Measurements from ENCODE around the gene PKD1L1. TPM values are rescaled to one million over a fixed set of nuclear protein-coding genes. Genes with fewer than 3 reads are reported as not detected.
A peak's percentile ranks its signal among the peaks of the same experiment; 100 is the strongest.

The PKD1L1 gene
- total and polyA plus RNA-seq, 2 experiments from 2014 or later = 0.15 to 0.54 TPM

DNA sequence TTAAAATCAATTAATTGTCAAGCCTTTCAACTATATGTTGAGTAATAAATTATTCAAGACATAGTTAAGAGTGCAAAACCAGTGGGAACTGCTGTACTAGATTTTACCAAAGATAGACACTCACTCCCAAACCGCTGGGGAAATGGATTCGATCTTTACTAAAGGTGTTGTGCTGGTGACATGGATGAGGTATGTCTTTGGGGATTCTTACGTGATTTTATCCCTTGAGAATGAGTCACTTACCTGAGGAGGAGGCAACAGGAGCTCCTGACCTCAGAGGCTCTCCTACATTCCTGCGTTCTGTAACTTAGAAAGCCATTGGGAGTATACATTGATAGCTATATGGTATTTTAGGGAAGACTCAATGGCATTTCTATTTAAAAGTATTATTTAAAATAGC is 165.5 kb downstream of the PKD1L1 start:
- Histone ChIP-seq H3K36me3 (no peaks in the 10 kb centered on the region), H3K27ac (no peak overlapping the region), H3K9me3 (ENCODE audit: low read depth) (no peaks in the 10 kb centered on the region), H3K27me3 (no peaks in the 10 kb centered on the region), H3K4me1 (ENCODE audit: low read depth) (no peaks in the 10 kb centered on the region), H3K4me3 (no peak overlapping the region)
- no peak for DNase-seq (ENCODE audit: low read depth in 1 of 2, low spot score in 1 of 2)
- TF ChIP-seq CTCF (IDR thresholded peaks at IDR 0.05; ENCODE audit: low read depth, low read length) = no peak

DNA sequence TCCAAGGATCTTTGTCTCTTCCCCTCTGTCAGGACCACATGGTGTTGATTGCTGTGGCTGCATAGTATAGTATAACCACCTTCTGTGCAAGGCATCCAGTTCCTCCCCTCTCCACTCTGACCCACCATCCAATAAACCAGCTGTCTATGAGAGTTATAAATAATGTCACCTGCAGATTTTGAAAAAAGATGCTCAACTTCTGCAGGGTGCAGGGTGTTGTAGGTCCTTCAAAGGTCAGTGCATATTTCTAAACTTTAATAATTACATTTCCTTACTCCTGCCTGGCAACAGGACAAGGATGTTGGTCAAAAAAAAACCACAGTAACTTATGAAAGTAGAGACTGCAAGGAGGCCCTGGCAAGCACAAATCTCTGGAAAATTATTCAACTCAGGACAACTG is 166.2 kb downstream of the PKD1L1 start:
- no peaks in the 10 kb centered on the region for H3K4me1 ChIP-seq (ENCODE audit: low read depth)
- peak in 1 of 2 donors; percentile 66 for DNase-seq (ENCODE audit: low read depth in 1 of 2, low spot score in 1 of 2)
- H3K4me3 ChIP-seq = no peak overlapping the region
- H3K27me3 ChIP-seq = no peaks in the 10 kb centered on the region
- no peak for TF ChIP-seq CTCF (IDR thresholded peaks at IDR 0.05; ENCODE audit: low read depth, low read length)
- H3K36me3 ChIP-seq = no peaks in the 10 kb centered on the region
- no peak overlapping the region for H3K27ac ChIP-seq
- no peaks in the 10 kb centered on the region for H3K9me3 ChIP-seq (ENCODE audit: low read depth)

DNA sequence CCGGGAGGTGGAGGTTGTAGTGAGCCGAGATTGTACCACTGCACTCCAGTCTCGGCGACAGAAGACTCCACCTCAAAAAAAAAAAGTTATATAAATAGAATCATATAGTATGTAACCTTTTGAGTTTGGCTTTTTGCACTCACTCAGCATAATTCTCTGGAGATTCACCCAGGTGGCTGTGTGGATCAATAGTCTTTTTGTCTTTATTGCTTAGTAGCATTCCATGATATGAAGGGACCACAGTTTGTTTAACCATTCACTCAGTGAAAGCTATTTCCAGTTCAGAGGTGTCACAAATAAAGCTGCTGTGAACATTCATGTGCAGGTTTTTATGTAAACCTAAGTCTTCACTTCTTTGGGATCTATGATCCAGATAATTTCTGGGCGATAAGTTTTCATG is 167.7 kb downstream of the PKD1L1 start:
- H3K4me3 ChIP-seq = no peak overlapping the region
- no peaks in the 10 kb centered on the region for H3K4me1 ChIP-seq (ENCODE audit: low read depth)
- no peaks in the 10 kb centered on the region for H3K27me3 ChIP-seq
- TF ChIP-seq CTCF (IDR thresholded peaks at IDR 0.05; ENCODE audit: low read depth, low read length) = no peak
- DNase-seq (ENCODE audit: low read depth in 1 of 2, low spot score in 1 of 2) = no peak
- no peaks in the 10 kb centered on the region for H3K36me3 ChIP-seq
- H3K9me3 ChIP-seq (ENCODE audit: low read depth) = no peaks in the 10 kb centered on the region
- H3K27ac ChIP-seq = no peak overlapping the region

DNA sequence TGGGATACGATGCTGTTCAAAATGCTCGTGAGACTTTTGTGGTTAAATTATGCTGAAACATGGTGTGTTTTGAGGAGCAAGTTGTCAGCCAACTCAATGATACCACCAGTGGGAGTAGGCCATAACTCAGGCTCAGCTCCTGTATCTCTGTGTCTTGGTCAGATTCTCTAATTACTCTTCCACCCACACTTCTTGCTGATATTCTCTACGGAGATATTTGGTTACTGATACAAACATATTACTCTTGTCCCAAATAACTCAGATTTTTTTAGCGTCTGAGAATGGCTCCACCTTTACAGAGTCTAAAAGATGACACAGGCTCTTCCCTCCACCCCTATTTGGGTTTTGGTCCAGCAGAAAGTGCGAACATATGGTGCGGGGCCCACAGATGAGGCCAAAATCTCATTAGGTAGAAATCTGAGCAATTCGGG is 168.9 kb downstream of the PKD1L1 start:
- no peak for TF ChIP-seq CTCF (IDR thresholded peaks at IDR 0.05; ENCODE audit: low read depth, low read length)
- H3K27ac ChIP-seq = no peak overlapping the region
- H3K27me3 ChIP-seq = no peaks in the 10 kb centered on the region
- H3K9me3 ChIP-seq (ENCODE audit: low read depth) = no peaks in the 10 kb centered on the region
- DNase-seq (ENCODE audit: low read depth in 1 of 2, low spot score in 1 of 2) = no peak
- no peaks in the 10 kb centered on the region for H3K36me3 ChIP-seq
- no peaks in the 10 kb centered on the region for H3K4me1 ChIP-seq (ENCODE audit: low read depth)
- H3K4me3 ChIP-seq = no peak overlapping the region

DNA sequence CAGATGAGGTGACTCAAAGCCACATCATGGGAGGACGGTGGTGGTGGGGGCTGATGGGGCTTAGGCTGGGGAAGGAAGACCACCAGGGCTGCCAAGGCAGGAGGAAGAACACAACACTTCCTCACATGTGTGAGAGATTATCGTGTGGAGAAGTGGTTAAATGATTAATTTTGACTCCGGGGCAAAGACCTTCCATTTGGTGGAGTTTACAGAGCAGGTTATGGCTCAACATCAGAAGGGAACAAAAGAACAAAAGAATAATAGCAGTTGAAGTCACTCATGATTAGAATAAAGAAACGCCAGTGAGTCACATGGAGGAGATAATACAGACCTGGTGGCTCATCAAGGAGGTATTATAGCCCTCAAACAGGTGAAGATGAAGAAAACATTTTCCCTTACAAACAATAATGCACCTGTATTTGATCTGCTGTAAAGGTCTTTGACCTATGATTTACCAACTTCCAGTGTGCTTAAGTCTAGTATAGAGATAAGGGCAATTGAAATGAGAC is 170.1 kb downstream of the PKD1L1 start:
- Histone ChIP-seq H3K27ac (no peak overlapping the region), H3K27me3 (no peaks in the 10 kb centered on the region), H3K36me3 (no peaks in the 10 kb centered on the region), H3K4me3 (no peak overlapping the region), H3K4me1 (ENCODE audit: low read depth) (no peaks in the 10 kb centered on the region), H3K9me3 (ENCODE audit: low read depth) (no peaks in the 10 kb centered on the region)
- no peak for DNase-seq (ENCODE audit: low read depth in 1 of 2, low spot score in 1 of 2)
- TF ChIP-seq CTCF (IDR thresholded peaks at IDR 0.05; ENCODE audit: low read depth, low read length) = no peak
